Mononuclear cell (primary cell): ENCODE measurements around the gene GNB4. TPM values are rescaled to one million over a fixed set of nuclear protein-coding genes. Genes with fewer than 3 reads are reported as not detected.

Source experiments
- H3K27me3 ChIP-seq: 2 replicates; pipeline ENCODE4 v1.6.0; 2011; ENCODE audit warnings: low read length, control low read depth; ENCODE audit not compliant: insufficient read depth
- H3K4me1 ChIP-seq: 2 replicates; pipeline ENCODE4 v1.5.1; 2011; ENCODE audit warnings: mild to moderate bottlenecking, low read length, control low read depth; ENCODE audit not compliant: insufficient read depth
- H3K4me3 ChIP-seq: 2 replicates; pipeline ENCODE4 v1.5.1; 2011; ENCODE audit warnings: mild to moderate bottlenecking, low read length, moderate library complexity
- H3K9me3 ChIP-seq: 2 replicates; pipeline ENCODE4 v1.5.1; 2011; ENCODE audit warnings: low read depth, mild to moderate bottlenecking, control low read depth, low read length
- total RNA-seq: library from RNA; depleted of rRNA; stranded (reverse); fragments of >200 nt; gene quantifications from one replicate; pipeline ENCODE4 v1.2.3, GENCODE V29; 2012

Gene GNB4
- total RNA-seq, 1 donor: 22.6 TPM

DNA sequence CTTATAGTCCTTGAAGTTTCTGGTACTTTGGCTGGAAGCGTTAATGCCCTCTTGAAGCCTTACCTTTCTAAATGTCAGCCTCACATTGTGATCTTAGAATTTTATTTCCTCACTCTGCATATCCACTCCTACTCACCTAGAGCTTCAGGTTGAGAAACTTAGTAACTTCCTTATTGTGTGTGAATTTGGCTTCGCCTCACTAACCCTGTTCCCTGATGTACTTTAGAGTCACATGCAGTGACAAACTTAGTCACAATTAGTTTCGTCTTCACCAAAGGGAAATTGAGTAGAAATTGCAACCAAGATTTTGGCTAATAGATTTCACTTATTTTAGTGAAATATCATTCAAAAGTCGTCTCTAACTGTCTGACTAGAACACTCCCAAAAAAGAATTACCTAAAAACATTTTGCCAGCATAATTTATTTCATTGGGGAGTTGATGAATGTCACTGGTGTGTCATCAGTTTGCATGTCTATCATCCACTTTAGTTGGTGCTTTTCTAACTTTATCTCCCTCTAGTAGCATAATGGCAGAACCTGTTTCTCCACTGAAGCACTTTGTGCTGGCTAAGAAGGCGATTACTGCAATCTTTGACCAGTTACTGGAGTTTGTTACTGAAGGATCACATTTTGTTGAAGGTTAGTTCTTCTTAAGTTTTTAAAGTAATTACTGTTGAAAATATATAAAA is 102.8 kb downstream of the GNB4 start:
- Histone ChIP-seq H3K9me3 (no peaks in the 10 kb centered on the region), H3K27me3 (no peaks in the 10 kb centered on the region), H3K4me1 (peaks cover 34% of the 10 kb centered on the region), H3K4me3 (peak overlapping the region; percentile 89)

DNA sequence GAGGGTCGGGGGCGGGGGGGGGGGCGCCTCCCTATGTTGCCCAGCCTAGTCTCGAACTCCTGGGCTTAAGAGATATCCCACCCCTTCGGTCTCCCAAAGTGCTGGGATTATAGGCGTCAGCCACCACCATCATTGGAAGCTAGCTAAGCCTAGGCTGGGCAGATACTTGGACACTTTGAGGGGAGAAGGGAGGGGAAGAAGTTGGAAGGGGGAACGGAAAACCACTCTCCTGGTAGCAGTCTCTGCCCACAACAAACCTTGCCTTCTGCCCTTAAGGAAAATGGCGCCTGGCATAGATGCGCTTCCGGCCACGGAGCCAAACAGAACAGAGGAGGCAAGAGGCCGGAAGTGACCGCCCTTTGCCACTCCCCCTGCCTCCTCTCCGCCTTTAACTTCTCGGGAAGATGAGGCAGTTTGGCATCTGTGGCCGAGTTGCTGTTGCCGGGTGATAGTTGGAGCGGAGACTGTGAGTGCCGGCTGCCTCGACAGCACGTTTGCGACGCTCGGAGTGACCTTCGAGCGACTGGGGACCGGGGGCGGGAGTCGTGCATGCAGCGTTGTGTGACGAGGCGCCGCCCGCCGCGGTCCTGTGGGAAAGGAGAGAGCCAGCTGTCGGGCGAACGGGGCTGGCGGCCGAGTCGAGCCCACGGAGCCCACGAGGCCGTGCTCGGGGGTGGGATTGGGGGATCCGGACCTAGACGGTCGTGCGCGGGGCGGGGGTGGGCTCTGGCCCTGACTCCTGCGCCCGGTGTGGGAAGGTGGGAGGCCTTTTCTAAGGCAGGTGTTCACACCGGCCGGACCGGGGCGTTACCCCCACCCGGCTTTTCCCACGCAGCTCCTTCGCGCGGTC is 103.7 kb downstream of the GNB4 start, which contains the start of gene MFN1:
TSS of gene MFN1 (plus strand) at position 365 of the 850 bp plus-strand sequence. CDS start 1,143 bp downstream, outside the sequence.
- Histone ChIP-seq H3K4me1 (peaks cover 34% of the 10 kb centered on the region), H3K27me3 (no peaks in the 10 kb centered on the region), H3K4me3 (peak within 1 kb of the TSS; percentile 89), H3K9me3 (no peaks in the 10 kb centered on the region)

Other genes with a start within 250 kb of the GNB4 start
- gene KCNMB3, start 200.4 kb downstream of the GNB4 start, total RNA-seq: 0.31 TPM
- gene ZNF639, start 128.4 kb downstream of the GNB4 start, total RNA-seq: 168 TPM
- 47.9 TPM for gene MFN1, start 103.8 kb downstream of the GNB4 start, total RNA-seq
- 15.0 TPM for gene ACTL6A, start 111.5 kb upstream of the GNB4 start, total RNA-seq
- gene MRPL47, start 153.2 kb upstream of the GNB4 start, total RNA-seq: 16.9 TPM
- 55.2 TPM for gene NDUFB5, start 153.3 kb upstream of the GNB4 start, total RNA-seq
- 2.9 TPM for gene USP13, start 201.6 kb upstream of the GNB4 start, total RNA-seq